A549 (cell line): Measurements from ENCODE around the gene NKAIN4.

Source experiments
- CBX2 ChIP-seq: fragments of 200-600 bp; sonication (generic); IDR thresholded peaks from 2 replicates; pipeline ENCODE4 v1.6.1; 2016; ENCODE audit warnings: low read depth, mild to moderate bottlenecking, borderline replicate concordance
- EP300 ChIP-seq, 2 experiments: fragments of >200 bp; sonication (Bioruptor Twin); formaldehyde crosslinking; IDR thresholded peaks; 2 replicates in 1 of 2; 3 replicates in 1 of 2; pipeline ENCODE4 v1.6.1; 2016 to 2017
- JUNB ChIP-seq: fragments of >200 bp; sonication (Bioruptor Twin); formaldehyde crosslinking; IDR thresholded peaks from 2 replicates; pipeline ENCODE4 v1.6.1; 2016
- MAFK ChIP-seq: fragments of 450-650 bp; IDR thresholded peaks from 2 replicates; pipeline ENCODE4 v1.6.1; 2014; ENCODE audit not compliant: partially characterized antibody
- NPAS2 ChIP-seq: fragments of 250-450 bp; sonication (Bioruptor Pico); IDR thresholded peaks from 2 replicates; pipeline ENCODE4 v1.8.0; 2022; ENCODE audit warnings: mild to moderate bottlenecking, moderate library complexity, borderline replicate concordance
- POLR2A ChIP-seq: IDR thresholded peaks from 2 replicates; pipeline ENCODE4 v1.6.1; 2012; ENCODE audit warnings: mild to moderate bottlenecking, low read length
- RCOR1 ChIP-seq: fragments of 150-350 bp; IDR thresholded peaks from 2 replicates; pipeline ENCODE4 v1.6.1; 2014; ENCODE audit warnings: antibody characterized with exemption, low read length, low read depth
- TF ChIP-seq, protein P1 (sequence below): fragments of >200 bp; sonication (Bioruptor Twin); formaldehyde crosslinking; IDR thresholded peaks from 3 replicates; pipeline ENCODE4 v1.5.1; 2016
- TF ChIP-seq, protein P2 (sequence below): fragments of 200-600 bp; sonication (generic); IDR thresholded peaks from 2 replicates; pipeline ENCODE4 v1.6.1; 2016; ENCODE audit warnings: antibody characterized with exemption, mild to moderate bottlenecking, moderate library complexity
- TF ChIP-seq, protein P3 (sequence below): IDR thresholded peaks from 2 replicates; pipeline ENCODE4 v1.6.1; 2012

DNA sequence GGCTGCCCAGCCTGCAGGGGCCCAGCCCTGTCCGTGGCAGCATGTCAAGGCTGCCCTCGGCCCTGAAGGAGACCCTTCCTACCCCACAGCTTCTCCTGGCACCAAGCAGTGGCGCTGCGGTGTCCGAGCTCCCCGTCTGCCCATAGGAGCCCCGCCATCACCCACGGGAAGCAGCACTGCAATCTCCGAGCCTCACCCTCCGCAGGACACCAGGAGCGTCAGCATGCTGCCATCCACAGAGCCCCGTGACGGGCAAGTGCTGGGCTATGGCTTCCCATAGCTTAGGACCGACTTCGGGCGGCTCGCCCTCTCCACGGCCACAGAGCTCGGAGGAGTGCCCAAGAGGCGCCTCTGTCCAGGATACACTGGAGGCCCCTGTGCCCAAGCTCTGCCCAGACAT lies 63.4 kb downstream of the NKAIN4 start:
- TF ChIP-seq, protein P1, sequence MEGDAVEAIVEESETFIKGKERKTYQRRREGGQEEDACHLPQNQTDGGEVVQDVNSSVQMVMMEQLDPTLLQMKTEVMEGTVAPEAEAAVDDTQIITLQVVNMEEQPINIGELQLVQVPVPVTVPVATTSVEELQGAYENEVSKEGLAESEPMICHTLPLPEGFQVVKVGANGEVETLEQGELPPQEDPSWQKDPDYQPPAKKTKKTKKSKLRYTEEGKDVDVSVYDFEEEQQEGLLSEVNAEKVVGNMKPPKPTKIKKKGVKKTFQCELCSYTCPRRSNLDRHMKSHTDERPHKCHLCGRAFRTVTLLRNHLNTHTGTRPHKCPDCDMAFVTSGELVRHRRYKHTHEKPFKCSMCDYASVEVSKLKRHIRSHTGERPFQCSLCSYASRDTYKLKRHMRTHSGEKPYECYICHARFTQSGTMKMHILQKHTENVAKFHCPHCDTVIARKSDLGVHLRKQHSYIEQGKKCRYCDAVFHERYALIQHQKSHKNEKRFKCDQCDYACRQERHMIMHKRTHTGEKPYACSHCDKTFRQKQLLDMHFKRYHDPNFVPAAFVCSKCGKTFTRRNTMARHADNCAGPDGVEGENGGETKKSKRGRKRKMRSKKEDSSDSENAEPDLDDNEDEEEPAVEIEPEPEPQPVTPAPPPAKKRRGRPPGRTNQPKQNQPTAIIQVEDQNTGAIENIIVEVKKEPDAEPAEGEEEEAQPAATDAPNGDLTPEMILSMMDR = no peak
- no peak for TF ChIP-seq EP300 (IDR thresholded peaks at IDR 0.05)
- no peak for TF ChIP-seq MAFK
- TF ChIP-seq JUNB = no peak
- no peak for TF ChIP-seq CBX2
- TF ChIP-seq RCOR1 = no peak
- no peak for TF ChIP-seq POLR2A
- TF ChIP-seq NPAS2 (CRISPR knock-in tag) = no peak
- TF ChIP-seq, protein P2, sequence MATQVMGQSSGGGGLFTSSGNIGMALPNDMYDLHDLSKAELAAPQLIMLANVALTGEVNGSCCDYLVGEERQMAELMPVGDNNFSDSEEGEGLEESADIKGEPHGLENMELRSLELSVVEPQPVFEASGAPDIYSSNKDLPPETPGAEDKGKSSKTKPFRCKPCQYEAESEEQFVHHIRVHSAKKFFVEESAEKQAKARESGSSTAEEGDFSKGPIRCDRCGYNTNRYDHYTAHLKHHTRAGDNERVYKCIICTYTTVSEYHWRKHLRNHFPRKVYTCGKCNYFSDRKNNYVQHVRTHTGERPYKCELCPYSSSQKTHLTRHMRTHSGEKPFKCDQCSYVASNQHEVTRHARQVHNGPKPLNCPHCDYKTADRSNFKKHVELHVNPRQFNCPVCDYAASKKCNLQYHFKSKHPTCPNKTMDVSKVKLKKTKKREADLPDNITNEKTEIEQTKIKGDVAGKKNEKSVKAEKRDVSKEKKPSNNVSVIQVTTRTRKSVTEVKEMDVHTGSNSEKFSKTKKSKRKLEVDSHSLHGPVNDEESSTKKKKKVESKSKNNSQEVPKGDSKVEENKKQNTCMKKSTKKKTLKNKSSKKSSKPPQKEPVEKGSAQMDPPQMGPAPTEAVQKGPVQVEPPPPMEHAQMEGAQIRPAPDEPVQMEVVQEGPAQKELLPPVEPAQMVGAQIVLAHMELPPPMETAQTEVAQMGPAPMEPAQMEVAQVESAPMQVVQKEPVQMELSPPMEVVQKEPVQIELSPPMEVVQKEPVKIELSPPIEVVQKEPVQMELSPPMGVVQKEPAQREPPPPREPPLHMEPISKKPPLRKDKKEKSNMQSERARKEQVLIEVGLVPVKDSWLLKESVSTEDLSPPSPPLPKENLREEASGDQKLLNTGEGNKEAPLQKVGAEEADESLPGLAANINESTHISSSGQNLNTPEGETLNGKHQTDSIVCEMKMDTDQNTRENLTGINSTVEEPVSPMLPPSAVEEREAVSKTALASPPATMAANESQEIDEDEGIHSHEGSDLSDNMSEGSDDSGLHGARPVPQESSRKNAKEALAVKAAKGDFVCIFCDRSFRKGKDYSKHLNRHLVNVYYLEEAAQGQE = no peak
- TF ChIP-seq, protein P3, sequence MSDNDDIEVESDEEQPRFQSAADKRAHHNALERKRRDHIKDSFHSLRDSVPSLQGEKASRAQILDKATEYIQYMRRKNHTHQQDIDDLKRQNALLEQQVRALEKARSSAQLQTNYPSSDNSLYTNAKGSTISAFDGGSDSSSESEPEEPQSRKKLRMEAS = no peak
